SK-N-MC (cell line): ENCODE results near the gene ABCD4.

ENCODE experiments used
- DNase-seq: peaks from one replicate; pipeline ENCODE4 v3.0.0-alpha.2; 2011; ENCODE audit warnings: low read depth, low spot score
- H3K27ac ChIP-seq: fragments of 200-600 bp; sonication (generic); 2 replicates; pipeline ENCODE4 v1.5.1; 2016; ENCODE audit warnings: mixed run types
- H3K36me3 ChIP-seq: fragments of 200-600 bp; sonication (generic); 2 replicates; pipeline ENCODE4 v1.6.1; 2017; ENCODE audit warnings: antibody characterized with exemption, low read length, mixed read lengths; ENCODE audit not compliant: insufficient read depth
- H3K4me3 ChIP-seq: fragments of 200-600 bp; sonication (generic); 2 replicates; pipeline ENCODE4 v1.5.1; 2016
- H3K9ac ChIP-seq: fragments of 200-600 bp; sonication (generic); 2 replicates; pipeline ENCODE4 v1.8.0; 2017; ENCODE audit warnings: mixed run types, mixed read lengths; ENCODE audit not compliant: insufficient read length
- H3K9me3 ChIP-seq: fragments of 200-600 bp; sonication (generic); 2 replicates; pipeline ENCODE4 v1.6.1; 2017; ENCODE audit warnings: low read depth, mild to moderate bottlenecking, antibody characterized with exemption, low read length, moderate library complexity, mixed read lengths
- EZH2 ChIP-seq: fragments of 200-600 bp; sonication (generic); IDR thresholded peaks from one replicate; pipeline ENCODE4 v1.6.1; 2017; ENCODE audit warnings: antibody characterized with exemption
- FOXP2 ChIP-seq: optimal IDR thresholded peaks from 2 replicates; pipeline ENCODE3; 2011; ENCODE audit warnings: mild to moderate bottlenecking, moderate library complexity; ENCODE audit not compliant: insufficient read depth; ENCODE audit errors: extremely low read length, control extremely low read depth
- POLR2AphosphoS5 ChIP-seq: IDR thresholded peaks from 2 replicates; pipeline ENCODE4 v1.6.1; 2012; ENCODE audit warnings: mild to moderate bottlenecking, low read depth, low read length, borderline replicate concordance

ABCD4 gene

GRCh38 chr14:74257941-74258763, 44.6 kb downstream of the ABCD4 start:
- TF ChIP-seq POLR2AphosphoS5 = no peak
- Histone ChIP-seq H3K4me3 (peak overlapping the region; percentile 92), H3K9ac (peak overlapping the region; percentile 72), H3K27ac (no peak overlapping the region), H3K9me3 (no peaks in the 10 kb centered on the region), H3K36me3 (no peaks in the 10 kb centered on the region)
- DNase-seq = no peak

DNA sequence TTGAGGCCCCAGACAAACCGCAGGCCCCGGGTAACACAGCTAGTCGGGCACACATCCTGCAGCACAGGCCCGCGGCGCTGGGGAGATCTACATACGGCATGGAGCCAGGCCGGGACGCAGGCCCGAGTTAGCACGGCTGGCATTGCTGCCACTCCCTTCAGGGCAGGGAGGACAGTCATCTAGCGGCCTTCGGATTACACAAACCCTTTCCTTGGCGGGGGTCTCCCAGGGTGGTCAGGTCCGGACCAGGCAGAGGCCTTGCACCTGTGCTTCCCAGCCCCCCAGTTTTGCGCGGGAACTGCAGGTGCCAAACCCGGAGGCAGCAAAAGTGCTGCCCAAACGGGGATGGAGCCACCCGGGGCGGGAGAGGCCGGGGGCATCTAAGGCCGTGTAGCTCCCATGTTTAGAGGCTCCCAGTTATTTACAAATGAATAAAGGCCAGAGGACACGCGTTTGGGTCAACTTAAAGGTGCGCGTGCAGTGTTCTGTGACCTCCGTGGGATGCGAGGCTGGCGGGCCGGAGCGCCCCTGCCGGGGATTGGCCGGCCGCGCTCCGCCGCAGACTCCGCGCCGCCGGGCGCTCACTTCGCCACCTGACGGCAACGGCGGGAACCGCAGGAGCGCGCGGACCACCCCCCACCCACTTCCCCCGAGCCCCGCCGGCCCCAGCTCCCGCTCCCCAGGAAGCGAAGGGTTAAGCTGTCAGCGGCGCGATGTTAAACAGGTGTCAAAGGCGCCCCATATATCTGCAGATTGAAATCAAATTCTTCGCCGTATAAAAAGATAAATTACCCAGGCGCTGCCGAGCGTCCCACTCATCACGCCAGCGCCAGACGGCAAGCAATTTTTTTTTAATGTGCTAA, 45.4 kb downstream of the ABCD4 start:
- no peak for DNase-seq
- TF ChIP-seq EZH2 (no peak), FOXP2 (no peak), POLR2AphosphoS5 (no peak)

DNA sequence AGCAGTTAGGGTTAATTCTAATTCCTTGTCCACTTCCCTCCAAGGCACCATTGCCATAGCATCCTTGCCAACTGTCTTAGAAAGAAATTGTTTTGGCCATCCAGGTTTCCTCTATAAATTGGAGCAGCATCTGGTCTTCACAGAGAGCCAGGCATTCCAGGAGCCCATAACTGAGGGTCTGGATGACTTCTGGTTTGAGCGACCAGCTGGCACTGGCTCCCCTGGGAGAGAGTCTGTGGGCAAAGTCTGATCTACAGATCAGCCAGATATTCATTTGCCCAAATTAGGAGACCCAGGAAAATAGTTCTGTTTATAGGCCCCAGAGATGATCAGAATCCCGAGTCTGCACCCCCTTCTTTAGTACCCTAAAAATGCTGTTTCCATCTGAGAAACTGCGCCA, 47.5 kb downstream of the ABCD4 start:
- DNase-seq = no peak
- TF ChIP-seq POLR2AphosphoS5 = no peak
- TF ChIP-seq EZH2 = no peak
- no peak for TF ChIP-seq FOXP2
- Histone ChIP-seq H3K36me3 (no peaks in the 10 kb centered on the region), H3K4me3 (no peak overlapping the region), H3K9ac (no peak overlapping the region), H3K9me3 (no peaks in the 10 kb centered on the region), H3K27ac (no peak overlapping the region)

More for the DNA sequence above, 45.4 kb downstream of the ABCD4 start:
- no peaks in the 10 kb centered on the region for H3K9me3 ChIP-seq
- H3K4me3 ChIP-seq = peak overlapping the region; percentile 92
- H3K36me3 ChIP-seq = no peaks in the 10 kb centered on the region
- no peak overlapping the region for H3K27ac ChIP-seq
- peak overlapping the region; percentile 72 for H3K9ac ChIP-seq

DNA sequence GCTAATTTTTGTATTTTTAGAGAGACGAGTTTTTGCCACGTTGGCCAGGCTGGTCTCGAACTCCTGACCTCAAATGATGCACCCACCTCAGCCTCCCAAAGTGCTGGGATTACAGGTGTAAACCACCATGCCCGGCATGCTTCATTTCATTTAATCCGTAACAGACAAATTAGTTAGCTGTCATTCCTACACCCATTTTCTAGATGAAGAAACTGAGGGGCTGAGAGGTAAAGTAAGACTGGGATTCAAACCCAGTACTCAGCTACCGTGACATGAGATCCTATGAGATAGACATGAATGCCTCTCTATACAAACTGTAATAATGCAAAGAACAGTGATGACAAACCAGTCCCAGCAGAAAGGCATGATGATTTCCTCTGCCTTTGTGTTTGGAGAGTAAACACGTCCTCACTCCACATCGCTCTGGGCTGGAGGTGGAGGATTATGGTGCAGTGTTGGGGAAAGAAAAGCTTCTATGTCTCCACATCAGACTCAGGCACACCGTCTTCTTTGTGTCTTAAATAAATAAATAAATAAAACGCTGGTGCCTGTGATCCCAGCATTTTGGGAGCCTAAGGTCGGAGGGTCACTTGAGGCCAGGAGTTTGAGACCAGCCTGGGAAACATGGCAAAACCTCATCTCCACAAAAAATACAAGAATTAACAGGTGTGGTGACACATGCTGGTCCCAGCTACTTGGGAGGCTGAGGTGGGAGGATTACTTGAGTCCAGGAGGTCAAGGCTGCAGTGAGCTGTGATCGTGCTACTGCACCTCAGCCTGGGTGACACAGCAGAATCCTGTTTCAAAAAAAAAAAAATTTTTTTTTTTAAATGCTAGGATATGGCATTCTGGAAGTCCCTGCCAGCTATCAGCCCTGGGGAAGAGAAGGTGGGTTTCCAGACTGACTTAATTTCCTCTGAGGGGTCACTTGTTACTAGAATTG, 53.0 kb downstream of the ABCD4 start:
- no peaks in the 10 kb centered on the region for H3K36me3 ChIP-seq
- no peak overlapping the region for H3K4me3 ChIP-seq
- no peak for DNase-seq
- no peak overlapping the region for H3K27ac ChIP-seq
- H3K9ac ChIP-seq = no peak overlapping the region
- no peaks in the 10 kb centered on the region for H3K9me3 ChIP-seq
- TF ChIP-seq POLR2AphosphoS5 (no peak), EZH2 (no peak), FOXP2 (no peak)

DNA sequence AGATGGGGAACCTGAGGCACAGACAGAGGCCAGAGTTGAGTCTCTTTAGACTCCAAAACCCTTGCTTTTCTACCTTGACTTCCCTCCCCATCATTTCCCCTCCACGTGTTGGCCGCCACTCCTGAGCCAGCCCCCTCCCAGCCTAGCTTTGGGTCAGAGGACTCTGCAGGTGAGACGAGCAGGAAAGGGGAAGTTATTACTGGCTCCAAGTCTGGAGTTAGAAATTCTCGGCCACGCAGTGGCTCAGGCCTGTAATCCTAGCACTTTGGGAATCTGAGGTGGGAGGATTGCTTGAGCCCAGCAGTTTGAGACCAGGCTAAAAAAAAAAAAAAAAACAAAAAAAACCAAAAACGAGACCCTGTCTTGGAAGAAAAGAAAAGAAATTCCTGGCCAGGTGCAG, 54.7 kb downstream of the ABCD4 start:
- Histone ChIP-seq H3K9me3 (no peaks in the 10 kb centered on the region), H3K36me3 (no peaks in the 10 kb centered on the region), H3K9ac (no peak overlapping the region), H3K27ac (no peak overlapping the region), H3K4me3 (no peak overlapping the region)
- TF ChIP-seq EZH2 = no peak
- TF ChIP-seq POLR2AphosphoS5 = no peak
- no peak for TF ChIP-seq FOXP2
- DNase-seq = no peak

DNA sequence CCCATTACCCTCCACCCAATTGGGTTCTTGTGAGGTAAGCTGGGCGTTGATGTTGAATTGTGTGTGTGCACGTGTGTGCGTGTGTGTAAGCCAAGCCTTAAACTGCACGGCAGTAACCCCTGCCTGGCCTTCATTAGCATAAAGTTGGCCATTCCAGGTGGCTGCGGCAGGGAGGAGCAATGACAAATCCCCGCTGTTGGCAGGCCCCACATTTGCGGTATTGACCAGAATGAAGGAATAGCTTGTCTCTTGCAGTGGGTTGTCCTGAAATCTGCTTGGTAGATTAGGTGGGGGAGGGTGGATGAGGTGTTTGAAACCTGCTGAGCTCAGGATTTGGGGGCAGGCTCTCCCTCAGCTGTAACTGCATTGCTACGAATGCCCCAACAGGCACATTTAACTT, 56.2 kb downstream of the ABCD4 start:
- Histone ChIP-seq H3K9me3 (no peaks in the 10 kb centered on the region), H3K27ac (no peak overlapping the region), H3K4me3 (no peak overlapping the region), H3K9ac (no peak overlapping the region), H3K36me3 (no peaks in the 10 kb centered on the region)
- no peak for TF ChIP-seq EZH2
- TF ChIP-seq FOXP2 = no peak
- no peak for TF ChIP-seq POLR2AphosphoS5
- no peak for DNase-seq

DNA sequence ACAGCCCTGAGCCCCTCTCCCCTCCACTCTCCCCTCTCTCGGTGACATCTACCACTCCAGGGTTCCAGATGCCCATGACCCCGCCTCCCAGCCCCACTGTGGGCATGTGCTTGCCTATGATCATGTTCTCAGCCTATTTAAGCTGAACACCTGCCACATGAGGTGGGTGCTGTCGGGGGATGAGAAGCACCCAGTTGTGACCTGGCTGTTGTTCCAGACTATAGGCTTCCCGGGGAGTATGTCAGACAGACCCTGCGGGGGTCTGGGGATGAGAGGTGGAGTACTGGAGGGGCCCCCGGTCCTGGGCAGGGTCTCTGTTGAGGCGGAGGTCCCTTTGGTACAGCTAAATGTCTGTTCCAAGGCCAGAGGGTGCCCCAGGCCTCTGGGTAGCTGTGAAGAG, 57.4 kb downstream of the ABCD4 start:
- H3K9me3 ChIP-seq = no peaks in the 10 kb centered on the region
- no peak for DNase-seq
- TF ChIP-seq EZH2 (no peak), POLR2AphosphoS5 (no peak), FOXP2 (no peak)
- no peak overlapping the region for H3K9ac ChIP-seq
- no peak overlapping the region for H3K27ac ChIP-seq
- no peak overlapping the region for H3K4me3 ChIP-seq
- no peaks in the 10 kb centered on the region for H3K36me3 ChIP-seq

GRCh38 chr14:74244115-74244514, 58.6 kb downstream of the ABCD4 start:
- no peak overlapping the region for H3K4me3 ChIP-seq
- TF ChIP-seq FOXP2 (no peak), POLR2AphosphoS5 (no peak), EZH2 (no peak)
- H3K27ac ChIP-seq = no peak overlapping the region
- no peaks in the 10 kb centered on the region for H3K36me3 ChIP-seq
- no peak for DNase-seq
- H3K9ac ChIP-seq = no peak overlapping the region
- no peaks in the 10 kb centered on the region for H3K9me3 ChIP-seq
